Hepatocyte (in vitro differentiated cells): ENCODE data around the gene ETHE1. TPM values are rescaled to one million over a fixed set of nuclear protein-coding genes. Genes with fewer than 3 reads are reported as not detected.

Experiments
- DNase-seq: peaks from one replicate; pipeline ENCODE4 v3.0.0-alpha.2; 2016; ENCODE audit warnings: low spot score
- H2AFZ ChIP-seq: fragments of 200-600 bp; sonication (generic); 2 replicates; pipeline ENCODE4 v1.6.0; 2016; ENCODE audit warnings: antibody characterized with exemption, mild to moderate bottlenecking
- H3K27ac ChIP-seq: fragments of 200-600 bp; sonication (generic); 2 replicates; pipeline ENCODE4 v1.5.1; 2016; ENCODE audit warnings: mild to moderate bottlenecking
- H3K27me3 ChIP-seq: fragments of 200-600 bp; sonication (generic); 2 replicates; pipeline ENCODE4 v1.6.1; 2016
- H3K36me3 ChIP-seq: fragments of 200-600 bp; sonication (generic); replicated peaks from 2 replicates; pipeline ENCODE4 v1.5.1; 2016; ENCODE audit warnings: low read depth; ENCODE audit not compliant: insufficient read depth
- H3K4me1 ChIP-seq: fragments of 200-600 bp; sonication (generic); 2 replicates; pipeline ENCODE4 v1.5.1; 2016; ENCODE audit warnings: mild to moderate bottlenecking, moderate library complexity; ENCODE audit not compliant: insufficient read depth
- H3K4me2 ChIP-seq: fragments of 200-600 bp; sonication (generic); 2 replicates; pipeline ENCODE4 v1.6.0; 2016
- H3K4me3 ChIP-seq: fragments of 200-600 bp; sonication (generic); 2 replicates; pipeline ENCODE4 v1.5.1; 2016; ENCODE audit warnings: mild to moderate bottlenecking
- H3K79me2 ChIP-seq: fragments of 200-600 bp; sonication (generic); 2 replicates; pipeline ENCODE4 v1.6.0; 2017; ENCODE audit warnings: mild to moderate bottlenecking
- H3K9me2 ChIP-seq: fragments of 200-600 bp; sonication (generic); replicated peaks from 2 replicates; pipeline ENCODE4 v1.6.0; 2017; ENCODE audit warnings: mild to moderate bottlenecking; ENCODE audit not compliant: insufficient read depth
- H3K9me3 ChIP-seq: fragments of 200-600 bp; sonication (generic); 2 replicates; pipeline ENCODE4 v1.5.1; 2016; ENCODE audit warnings: low read depth, mild to moderate bottlenecking
- H4K20me1 ChIP-seq: fragments of 200-600 bp; sonication (generic); 2 replicates; pipeline ENCODE4 v1.6.0; 2016; ENCODE audit warnings: mild to moderate bottlenecking; ENCODE audit not compliant: insufficient read depth, poor library complexity, severe bottlenecking
- EZH2 ChIP-seq: fragments of 200-600 bp; sonication (generic); IDR thresholded peaks from 2 replicates; pipeline ENCODE4 v1.6.1; 2016; ENCODE audit warnings: antibody characterized with exemption, mild to moderate bottlenecking, borderline replicate concordance
- EZH2phosphoT487 ChIP-seq: fragments of 200-600 bp; sonication (generic); IDR thresholded peaks from one replicate; pipeline ENCODE4 v1.6.1; 2018; ENCODE audit warnings: antibody characterized with exemption, mild to moderate bottlenecking, low read depth, moderate library complexity; ENCODE audit not compliant: unreplicated experiment, severe bottlenecking
- WGBS: methylation state at CpG from one replicate; pipeline ENCODE4 v1.1.6; 2016; ENCODE audit warnings: low lambda C conversion rate; ENCODE audit errors: missing lambda C conversion rate; 5-methylcytosine and 5-hydroxymethylcytosine counted together
- polyA plus RNA-seq: library from polyadenylated mRNA; unstranded; fragments of >200 nt; fragmentation: Nextera tagmentation; extraction: Ambion mirVana; gene quantifications from 2 replicates; pipeline ENCODE4 v1.2.1, GENCODE V29; 2016
- total RNA-seq: library from RNA; depleted of rRNA; stranded (reverse); fragments of >200 nt; gene quantifications from 2 replicates; pipeline ENCODE4 v1.2.3, GENCODE V29; 2014
- TF ChIP-seq, protein P1 (sequence below): fragments of 200-600 bp; sonication (generic); IDR thresholded peaks from 2 replicates; pipeline ENCODE4 v1.5.1; 2016; ENCODE audit warnings: antibody characterized with exemption, mild to moderate bottlenecking; ENCODE audit not compliant: poor library complexity

Gene ETHE1
- total and polyA plus RNA-seq, 2 experiments from 2014 or later: 42.1 to 65.1 TPM

GRCh38 chr19:43464134-43464775 lies 62.7 kb downstream of the ETHE1 start:
- H3K4me1 ChIP-seq: no peaks in the 10 kb centered on the region
- H3K9me3 ChIP-seq: no peaks in the 10 kb centered on the region
- H4K20me1 ChIP-seq: no peaks in the 10 kb centered on the region
- no peaks in the 10 kb centered on the region for H3K36me3 ChIP-seq
- no peaks in the 10 kb centered on the region for H3K27me3 ChIP-seq
- WGBS: 20% methylated on average over 33 of the region's 33 CpGs
- H3K4me2 ChIP-seq: peak overlapping the region; percentile 84
- H3K27ac ChIP-seq: peak overlapping the region; percentile 56
- peak overlapping the region; percentile 94 for H2AFZ ChIP-seq
- TF ChIP-seq, protein P1, sequence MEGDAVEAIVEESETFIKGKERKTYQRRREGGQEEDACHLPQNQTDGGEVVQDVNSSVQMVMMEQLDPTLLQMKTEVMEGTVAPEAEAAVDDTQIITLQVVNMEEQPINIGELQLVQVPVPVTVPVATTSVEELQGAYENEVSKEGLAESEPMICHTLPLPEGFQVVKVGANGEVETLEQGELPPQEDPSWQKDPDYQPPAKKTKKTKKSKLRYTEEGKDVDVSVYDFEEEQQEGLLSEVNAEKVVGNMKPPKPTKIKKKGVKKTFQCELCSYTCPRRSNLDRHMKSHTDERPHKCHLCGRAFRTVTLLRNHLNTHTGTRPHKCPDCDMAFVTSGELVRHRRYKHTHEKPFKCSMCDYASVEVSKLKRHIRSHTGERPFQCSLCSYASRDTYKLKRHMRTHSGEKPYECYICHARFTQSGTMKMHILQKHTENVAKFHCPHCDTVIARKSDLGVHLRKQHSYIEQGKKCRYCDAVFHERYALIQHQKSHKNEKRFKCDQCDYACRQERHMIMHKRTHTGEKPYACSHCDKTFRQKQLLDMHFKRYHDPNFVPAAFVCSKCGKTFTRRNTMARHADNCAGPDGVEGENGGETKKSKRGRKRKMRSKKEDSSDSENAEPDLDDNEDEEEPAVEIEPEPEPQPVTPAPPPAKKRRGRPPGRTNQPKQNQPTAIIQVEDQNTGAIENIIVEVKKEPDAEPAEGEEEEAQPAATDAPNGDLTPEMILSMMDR: no peak
- TF ChIP-seq EZH2phosphoT487 (no peak), EZH2 (no peak)
- peak overlapping the region; percentile 92 for H3K4me3 ChIP-seq
- peak; percentile 83 for DNase-seq
- H3K79me2 ChIP-seq: no peaks in the 10 kb centered on the region
- H3K9me2 ChIP-seq: no peaks in the 10 kb centered on the region

- 1% methylated on average over 41 of the region's 57 CpGs for WGBS
- peak; percentile 98 for DNase-seq
- TF ChIP-seq EZH2phosphoT487 (no peak), EZH2 (no peak)
- TF ChIP-seq, protein P1: no peak
- H3K9me2 ChIP-seq: no peaks in the 10 kb centered on the region
- H3K79me2 ChIP-seq: no peaks in the 10 kb centered on the region
- no peaks in the 10 kb centered on the region for H3K27me3 ChIP-seq
- peak overlapping the region; percentile 84 for H3K4me2 ChIP-seq
- peak overlapping the region; percentile 56 for H3K27ac ChIP-seq
- H2AFZ ChIP-seq: peak overlapping the region; percentile 94
- H3K4me3 ChIP-seq: peak overlapping the region; percentile 92
- no peaks in the 10 kb centered on the region for H4K20me1 ChIP-seq
- H3K36me3 ChIP-seq: no peaks in the 10 kb centered on the region
- no peaks in the 10 kb centered on the region for H3K9me3 ChIP-seq
- no peaks in the 10 kb centered on the region for H3K4me1 ChIP-seq
Observed at GRCh38 chr19:43463381-43464133, 63.4 kb downstream of the ETHE1 start.

DNA sequence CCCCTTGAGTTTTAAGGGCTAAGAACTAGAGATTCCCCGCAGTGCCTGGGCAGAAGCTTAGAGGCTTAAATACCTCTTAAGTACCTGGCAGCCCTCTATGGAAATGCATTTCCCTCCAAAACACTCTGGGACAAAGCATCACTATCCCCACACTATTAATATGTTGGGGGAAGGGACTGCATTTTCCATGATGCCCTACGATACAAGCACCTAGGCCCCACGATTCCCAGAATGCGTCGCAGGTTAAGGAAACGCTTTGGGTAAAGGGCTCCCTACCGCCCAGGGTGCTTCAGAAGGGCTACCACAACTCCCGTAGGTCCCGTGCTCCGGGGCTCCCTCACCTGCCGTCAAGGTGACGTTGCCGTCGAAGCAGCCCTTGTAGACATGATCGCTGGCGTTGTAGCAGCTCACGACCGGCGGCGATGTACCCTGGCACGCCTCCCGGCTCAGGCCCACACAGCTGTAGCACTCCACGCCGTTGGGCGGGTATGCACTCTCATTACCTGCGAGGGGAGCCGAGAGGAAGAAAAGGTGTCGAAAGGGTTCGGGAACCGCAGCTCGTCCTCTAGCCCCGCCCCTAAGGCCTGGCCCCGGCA lies 64.1 kb downstream of the ETHE1 start:
- H4K20me1 ChIP-seq: no peaks in the 10 kb centered on the region
- no peaks in the 10 kb centered on the region for H3K36me3 ChIP-seq
- H3K27me3 ChIP-seq: no peaks in the 10 kb centered on the region
- 9% methylated on average over 26 of the region's 33 CpGs for WGBS
- DNase-seq: no peak
- H3K27ac ChIP-seq: peak overlapping the region; percentile 52
- H3K9me2 ChIP-seq: no peaks in the 10 kb centered on the region
- H3K4me3 ChIP-seq: peak overlapping the region; percentile 20
- peak overlapping the region; percentile 84 for H3K4me2 ChIP-seq
- H3K79me2 ChIP-seq: no peaks in the 10 kb centered on the region
- H3K9me3 ChIP-seq: no peaks in the 10 kb centered on the region
- H3K4me1 ChIP-seq: no peaks in the 10 kb centered on the region
- peak overlapping the region; percentile 61 for H2AFZ ChIP-seq
- no peak for TF ChIP-seq EZH2
- TF ChIP-seq, protein P1: no peak
- no peak for TF ChIP-seq EZH2phosphoT487
